OCI-LY3 (cell line): ENCODE data around the gene NDST1.

Experiments
- CTCF ChIP-seq: fragments of 200-600, 300-600 bp; sonication (generic); IDR thresholded peaks from 2 replicates; pipeline ENCODE4 v1.5.1; 2014; ENCODE audit warnings: antibody characterized with exemption, low read length, low read depth
- EZH2phosphoT487 ChIP-seq: fragments of 200-600 bp; shearing (Covaris generic); IDR thresholded peaks from 2 replicates; pipeline ENCODE4 v1.6.1; 2018; ENCODE audit warnings: antibody characterized with exemption, mixed run types, low read depth

GRCh38 chr5:150553911-150554310 is 46.0 kb downstream of the NDST1 start:
- TF ChIP-seq CTCF: no peak
- no peak for TF ChIP-seq EZH2phosphoT487
